Stimulated activated memory B cell treated with anti-CD40 and anti-IgM and Interleukin-4, amounts not matched to agents 10 μg/mL and 1 μg/mL and 100 μg/mL, for 72 hours (primary cell): ENCODE results near the gene ANXA11.
"Not testable (repeated sequence)": the region's sequence is repeated elsewhere in the genome, so short reads cannot be mapped to it uniquely, and the experiment has no call there.

Experiments used
- ATAC-seq: fragments of 150-1000 bp; cut with Tn5 transposase; 2 replicates; pipeline ENCODE4 v1.10.0; 2021
- H3K27ac Mint-ChIP-seq: one replicate; pipeline ENCODE4 v1.8.0; 2022; ENCODE audit warnings: mild to moderate bottlenecking, mixed read lengths
- H3K27me3 Mint-ChIP-seq: one replicate; pipeline ENCODE4 v1.8.0; 2022; ENCODE audit warnings: mixed read lengths
- H3K36me3 Mint-ChIP-seq: one replicate; pipeline ENCODE4 v1.8.0; 2022; ENCODE audit warnings: mixed read lengths
- H3K4me1 Mint-ChIP-seq: one replicate; pipeline ENCODE4 v1.8.0; 2022; ENCODE audit warnings: mixed read lengths
- H3K4me3 Mint-ChIP-seq: one replicate; pipeline ENCODE4 v1.8.0; 2022; ENCODE audit warnings: mild to moderate bottlenecking, moderate library complexity, mixed read lengths
- H3K9me3 Mint-ChIP-seq: one replicate; pipeline ENCODE4 v1.8.0; 2022; ENCODE audit warnings: mixed read lengths

Gene ANXA11

DNA sequence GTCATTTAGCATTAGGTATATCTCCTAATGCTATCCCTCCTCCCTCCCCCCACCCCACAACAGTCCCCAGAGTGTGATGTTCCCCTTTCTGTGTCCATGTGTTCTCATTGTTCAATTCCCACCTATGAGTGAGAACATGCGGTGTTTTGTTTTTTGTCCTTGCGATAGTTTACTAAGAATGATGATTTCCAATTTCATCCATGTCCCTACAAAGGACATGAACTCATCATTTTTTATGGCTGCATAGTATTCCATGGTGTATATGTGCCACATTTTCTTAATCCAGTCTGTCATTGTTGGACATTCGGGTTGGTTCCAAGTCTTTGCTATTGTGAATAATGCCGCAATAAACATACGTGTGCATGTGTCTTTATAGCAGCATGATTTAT is 17.7 kb upstream of the ANXA11 start:
- not testable (repeated sequence) for H3K27me3 Mint-ChIP-seq, ATAC-seq, H3K27ac Mint-ChIP-seq

DNA sequence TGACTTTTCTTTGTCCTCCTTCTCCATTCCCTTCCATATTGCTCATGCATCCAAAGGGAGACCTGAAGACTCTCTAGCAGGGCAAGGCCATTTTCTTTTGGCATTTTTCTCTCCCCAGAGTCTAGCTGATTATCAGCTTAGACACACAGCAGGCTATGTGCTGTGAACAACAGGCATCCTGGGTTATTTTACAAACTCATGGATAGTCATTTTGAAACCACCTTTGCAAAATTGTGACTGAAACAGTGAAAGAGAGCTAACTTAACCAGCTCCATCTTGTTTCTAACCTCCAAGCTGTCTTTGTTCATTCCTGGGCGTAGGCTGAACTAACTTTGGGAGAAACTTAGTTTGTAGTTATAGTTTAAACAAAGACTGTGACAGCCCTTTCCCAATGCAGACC is 13.5 kb upstream of the ANXA11 start:
- ATAC-seq, result peak; percentile 79
- H3K27ac Mint-ChIP-seq, H3K36me3 Mint-ChIP-seq, H3K4me1 Mint-ChIP-seq, H3K4me3 Mint-ChIP-seq, H3K27me3 Mint-ChIP-seq, H3K9me3 Mint-ChIP-seq: not testable (repeated sequence)

More for the DNA sequence above, 17.7 kb upstream of the ANXA11 start:
- not testable (repeated sequence) for H3K4me3 Mint-ChIP-seq, H3K9me3 Mint-ChIP-seq, H3K36me3 Mint-ChIP-seq
- peaks cover 13% of the 10 kb centered on the region for H3K4me1 Mint-ChIP-seq

DNA sequence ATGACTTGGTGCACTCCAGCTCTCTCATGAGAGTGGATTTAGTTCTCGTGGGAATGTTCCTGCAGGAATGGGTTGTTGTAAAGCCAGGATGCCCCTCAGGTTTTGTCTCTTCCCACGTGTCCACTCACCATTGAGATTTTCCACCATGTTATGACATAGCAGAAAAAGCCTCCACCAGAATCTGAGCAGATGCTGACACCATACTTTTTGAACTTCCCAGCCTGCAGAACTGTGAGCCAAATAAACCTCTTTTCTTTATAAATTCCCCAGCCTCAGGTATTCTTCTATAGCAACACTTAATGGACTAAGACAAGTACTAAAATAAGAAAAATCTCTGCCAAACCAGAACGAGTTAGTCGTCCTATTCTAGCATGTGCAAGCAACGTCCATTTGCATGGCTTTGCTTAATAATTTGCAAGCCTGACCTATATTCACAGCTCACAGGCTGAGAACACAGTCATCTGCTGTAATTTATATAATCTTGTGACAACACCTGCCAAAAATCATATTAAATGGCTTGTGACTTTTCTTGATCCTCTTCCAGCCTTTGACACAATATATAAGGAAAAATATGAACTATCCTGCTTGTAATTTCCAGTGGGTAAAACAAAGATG is 9.1 kb upstream of the ANXA11 start:
- not testable (repeated sequence) for H3K9me3 Mint-ChIP-seq, H3K27ac Mint-ChIP-seq

DNA sequence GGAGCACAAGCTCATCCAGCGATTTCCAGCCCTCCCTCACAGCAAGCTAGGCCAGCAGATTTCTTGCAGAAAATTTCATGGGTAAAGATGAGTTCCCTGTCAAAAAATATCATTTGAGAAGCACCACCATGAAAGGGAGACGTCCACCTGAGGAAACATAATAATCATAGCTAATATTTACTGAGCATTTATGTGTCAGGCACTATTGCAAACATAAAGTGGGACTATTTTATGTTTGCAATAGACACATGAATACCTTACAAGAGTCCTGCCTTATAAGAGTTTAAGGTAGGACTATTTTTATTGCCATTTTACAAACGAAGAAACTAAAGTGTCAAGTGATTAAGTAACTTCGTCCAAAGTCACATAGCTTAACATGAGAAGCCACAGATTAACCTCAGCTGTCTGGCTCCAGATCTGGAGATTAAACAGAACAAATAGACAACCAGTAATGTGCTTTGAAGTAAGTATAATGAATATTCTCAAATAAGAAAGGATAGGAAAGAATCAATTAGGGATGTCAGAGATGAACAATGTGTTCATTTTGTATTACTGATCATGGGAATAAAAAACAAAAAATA is 7.3 kb upstream of the ANXA11 start:
- H3K27me3 Mint-ChIP-seq, H3K4me1 Mint-ChIP-seq, H3K27ac Mint-ChIP-seq, H3K4me3 Mint-ChIP-seq, H3K36me3 Mint-ChIP-seq, H3K9me3 Mint-ChIP-seq, ATAC-seq: not testable (repeated sequence)

More for the DNA sequence above, 9.1 kb upstream of the ANXA11 start:
- H3K4me3 Mint-ChIP-seq, H3K27me3 Mint-ChIP-seq, H3K4me1 Mint-ChIP-seq, ATAC-seq, H3K36me3 Mint-ChIP-seq: not testable (repeated sequence)

DNA sequence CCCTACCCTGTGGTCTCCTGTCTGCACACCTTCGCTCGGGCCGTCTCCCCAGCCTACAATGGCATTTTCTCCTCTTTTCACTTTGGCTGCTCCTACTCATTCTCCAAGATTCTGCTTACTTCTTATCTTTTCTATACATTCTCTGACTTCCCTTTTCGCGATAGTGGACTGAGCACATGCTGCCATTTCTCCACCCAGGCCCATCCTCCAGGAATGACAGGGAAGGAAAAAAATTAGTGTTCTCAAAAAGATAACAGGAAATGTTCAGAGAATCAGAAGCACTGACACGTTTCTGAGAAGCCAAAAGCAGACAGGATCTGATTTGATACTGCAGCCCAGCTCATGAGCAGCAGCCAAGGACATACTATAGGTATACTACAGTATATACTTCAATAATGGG is 6.4 kb upstream of the ANXA11 start:
- Mint-ChIP-seq H3K4me1 (no peaks in the 10 kb centered on the region), H3K36me3 (no peaks in the 10 kb centered on the region), H3K27me3 (no peaks in the 10 kb centered on the region), H3K27ac (no peak overlapping the region), H3K9me3 (no peaks in the 10 kb centered on the region), H3K4me3 (no peak overlapping the region)
- ATAC-seq, result no peak

- Mint-ChIP-seq H3K4me3 (no peak overlapping the region), H3K27me3 (no peaks in the 10 kb centered on the region), H3K4me1 (peaks cover 7% of the 10 kb centered on the region), H3K27ac (no peak overlapping the region), H3K36me3 (no peaks in the 10 kb centered on the region), H3K9me3 (no peaks in the 10 kb centered on the region)
- ATAC-seq, result no peak
Measured at GRCh38 chr10:80210259-80210658, 4.9 kb upstream of the ANXA11 start.

GRCh38 chr10:80207768-80208370 is 2.5 kb upstream of the ANXA11 start:
- H3K27ac Mint-ChIP-seq, result no peak overlapping the region
- H3K4me3 Mint-ChIP-seq, result no peak overlapping the region
- H3K4me1 Mint-ChIP-seq, result peaks cover 24% of the 10 kb centered on the region

DNA sequence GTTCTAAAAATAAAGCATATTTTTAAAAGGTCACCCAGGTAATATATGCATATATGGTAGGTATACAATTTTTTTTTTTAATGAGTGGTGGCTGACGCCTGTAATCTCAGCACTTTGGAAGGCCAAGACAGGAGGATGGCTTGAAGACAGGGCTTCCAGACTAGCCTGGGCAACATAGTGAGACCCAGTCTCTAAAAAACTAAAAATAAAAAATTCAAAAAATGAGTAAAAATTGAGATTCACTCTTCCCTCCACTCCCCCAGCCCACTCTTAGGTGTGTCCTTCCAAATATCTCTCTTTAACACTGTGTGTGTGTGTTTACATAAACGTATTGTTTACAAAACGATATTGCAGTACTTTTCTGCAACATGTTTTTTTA is 929 bp upstream of the ANXA11 start:
- peak overlapping the region; percentile 6 for H3K4me3 Mint-ChIP-seq
- peaks cover 40% of the 10 kb centered on the region for H3K4me1 Mint-ChIP-seq
- peaks cover 13% of the 10 kb centered on the region for H3K36me3 Mint-ChIP-seq
- no peaks in the 10 kb centered on the region for H3K9me3 Mint-ChIP-seq
- no peak for ATAC-seq
- peak overlapping the region; percentile 82 for H3K27ac Mint-ChIP-seq
- no peaks in the 10 kb centered on the region for H3K27me3 Mint-ChIP-seq

More at GRCh38 chr10:80207768-80208370, 2.5 kb upstream of the ANXA11 start:
- Mint-ChIP-seq H3K9me3 (no peaks in the 10 kb centered on the region), H3K27me3 (no peaks in the 10 kb centered on the region), H3K36me3 (no peaks in the 10 kb centered on the region)
- no peak for ATAC-seq

DNA sequence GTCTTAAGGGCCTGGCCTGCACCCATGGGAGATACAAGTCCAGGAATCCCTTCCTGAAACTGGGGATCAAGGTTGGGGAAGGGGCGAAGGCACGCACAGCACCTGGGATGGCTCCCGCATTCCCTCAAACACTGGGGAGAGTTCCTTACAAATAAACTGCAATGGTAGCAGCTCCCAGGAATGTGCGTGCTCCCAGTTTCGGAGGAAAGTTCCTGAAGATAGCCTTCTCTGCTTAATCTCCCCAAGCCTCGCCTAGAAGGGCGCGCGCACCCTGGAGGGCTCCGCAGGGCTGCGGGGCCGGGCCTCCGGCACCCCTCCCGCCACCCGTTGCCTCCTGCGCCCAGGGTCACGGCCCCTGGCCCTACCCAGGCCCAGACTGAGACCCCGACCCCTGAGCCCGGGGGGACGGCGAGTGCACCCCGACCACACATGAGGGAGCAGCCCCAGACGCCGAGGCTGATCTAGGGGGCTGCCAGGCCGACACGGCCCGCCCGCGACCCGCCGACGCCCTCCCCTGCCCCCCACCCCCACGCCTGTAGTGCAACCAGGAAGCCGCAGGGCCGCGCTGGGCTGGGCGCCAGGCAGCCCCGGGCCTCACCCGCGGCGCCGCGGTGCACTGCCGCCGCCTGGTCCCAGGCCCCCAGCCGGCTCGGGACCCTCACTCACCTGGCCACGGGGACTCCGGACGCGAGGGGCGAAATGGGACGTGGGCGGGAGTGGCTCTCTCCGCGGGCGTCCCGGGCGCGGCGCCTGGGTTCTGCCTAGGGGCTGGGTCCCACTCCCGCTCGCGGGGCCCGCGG is 460 bp downstream of the ANXA11 start:
- H3K36me3 Mint-ChIP-seq, result peaks cover 20% of the 10 kb centered on the region
- H3K9me3 Mint-ChIP-seq, result no peaks in the 10 kb centered on the region
- H3K27me3 Mint-ChIP-seq, result no peaks in the 10 kb centered on the region
- H3K4me3 Mint-ChIP-seq, result peak overlapping the region; percentile 96
- peaks cover 51% of the 10 kb centered on the region for H3K4me1 Mint-ChIP-seq
- peak overlapping the region; percentile 82 for H3K27ac Mint-ChIP-seq
- ATAC-seq, result peak; percentile 60

GRCh38 chr10:80203835-80204676 is 1.3 kb downstream of the ANXA11 start:
- peaks cover 51% of the 10 kb centered on the region for H3K4me1 Mint-ChIP-seq
- H3K4me3 Mint-ChIP-seq, result peak overlapping the region; percentile 96
- no peaks in the 10 kb centered on the region for H3K9me3 Mint-ChIP-seq
- no peaks in the 10 kb centered on the region for H3K27me3 Mint-ChIP-seq
- H3K36me3 Mint-ChIP-seq, result peaks cover 20% of the 10 kb centered on the region
- H3K27ac Mint-ChIP-seq, result peak overlapping the region; percentile 82
- ATAC-seq, result peak; percentile 31

DNA sequence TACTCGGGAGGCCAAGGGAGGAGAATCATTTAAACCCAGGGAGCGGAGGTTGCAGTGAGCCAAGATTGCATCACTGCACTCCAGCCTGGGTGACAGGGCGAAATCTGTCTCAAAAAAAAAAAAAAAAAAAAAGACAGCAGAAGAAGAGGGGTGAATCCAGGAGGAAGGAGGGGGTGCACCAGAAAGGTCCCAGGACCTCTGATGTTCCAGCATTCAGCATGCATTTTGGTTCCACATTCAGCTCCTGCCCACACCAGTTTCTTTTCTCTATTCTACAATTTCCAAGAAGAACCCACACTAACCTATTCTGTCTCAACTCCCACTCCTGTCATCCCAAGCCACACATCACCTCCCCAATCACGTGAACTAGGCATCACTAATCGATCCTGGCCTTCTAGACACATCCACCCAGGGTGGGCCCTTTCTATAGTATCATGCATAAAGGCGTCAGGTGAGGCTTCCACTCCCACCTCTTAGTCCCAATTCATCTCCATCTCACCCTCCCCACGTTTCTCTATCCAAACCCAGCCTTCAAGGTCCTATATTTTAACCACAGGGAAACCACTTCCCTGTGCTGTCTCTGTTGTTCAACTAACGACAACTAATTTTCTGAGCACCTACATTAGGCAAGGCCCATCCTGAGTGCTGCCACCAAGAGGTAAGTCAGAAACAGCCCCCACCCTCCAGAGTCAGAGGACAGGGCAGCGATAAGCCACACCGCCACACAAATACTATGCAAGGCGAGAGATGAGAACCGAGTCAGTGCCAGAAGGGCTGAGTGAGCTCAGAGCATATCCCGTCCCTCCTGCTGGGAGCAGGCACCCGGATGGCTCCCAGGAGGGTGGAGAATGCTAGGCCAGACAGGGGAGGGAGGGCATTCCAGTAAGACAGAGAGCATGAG is 2.2 kb downstream of the ANXA11 start:
- H3K9me3 Mint-ChIP-seq, result no peaks in the 10 kb centered on the region
- no peaks in the 10 kb centered on the region for H3K27me3 Mint-ChIP-seq
- H3K4me1 Mint-ChIP-seq, result peaks cover 59% of the 10 kb centered on the region
- ATAC-seq, result peak; percentile 75
- peaks cover 25% of the 10 kb centered on the region for H3K36me3 Mint-ChIP-seq
- H3K4me3 Mint-ChIP-seq, result peak overlapping the region; percentile 96
- H3K27ac Mint-ChIP-seq, result peak overlapping the region; percentile 82

GRCh38 chr10:80202530-80202929 is 2.8 kb downstream of the ANXA11 start:
- H3K4me3 Mint-ChIP-seq, result peak overlapping the region; percentile 96
- H3K9me3 Mint-ChIP-seq, H3K27me3 Mint-ChIP-seq, ATAC-seq: not testable (repeated sequence)
- H3K27ac Mint-ChIP-seq, result peak overlapping the region; percentile 82
- H3K36me3 Mint-ChIP-seq, result peaks cover 25% of the 10 kb centered on the region
- H3K4me1 Mint-ChIP-seq, result peaks cover 63% of the 10 kb centered on the region

DNA sequence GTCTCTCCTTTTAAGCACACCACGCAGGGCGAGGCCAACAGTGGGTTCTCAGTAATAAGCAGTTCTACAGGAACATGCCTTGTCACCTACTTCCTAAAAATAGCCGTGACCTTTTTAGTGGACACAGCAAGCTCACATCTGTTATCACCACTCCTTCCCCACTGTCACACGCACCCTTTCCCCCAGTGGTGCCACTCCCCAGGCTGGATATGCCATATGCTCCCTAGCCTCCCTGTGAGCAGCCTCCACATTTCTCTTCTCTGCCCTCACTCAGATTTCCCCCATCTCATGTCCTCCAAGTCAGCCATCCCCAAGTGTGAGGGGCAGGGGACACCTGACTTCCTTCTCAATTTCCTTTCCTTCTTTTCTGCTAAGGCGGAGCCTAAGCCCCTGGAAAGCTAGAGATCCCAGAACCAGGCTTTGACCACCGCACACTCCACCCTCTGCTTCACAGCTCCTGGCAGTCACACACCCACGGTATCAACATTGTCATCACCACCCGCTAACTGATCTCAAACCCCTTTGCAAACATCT is 3.7 kb downstream of the ANXA11 start:
- Mint-ChIP-seq H3K4me1 (peaks cover 72% of the 10 kb centered on the region), H3K4me3 (peak overlapping the region; percentile 96), H3K27me3 (no peaks in the 10 kb centered on the region), H3K36me3 (peaks cover 25% of the 10 kb centered on the region), H3K27ac (peak overlapping the region; percentile 82), H3K9me3 (no peaks in the 10 kb centered on the region)
- ATAC-seq, result no peak

DNA sequence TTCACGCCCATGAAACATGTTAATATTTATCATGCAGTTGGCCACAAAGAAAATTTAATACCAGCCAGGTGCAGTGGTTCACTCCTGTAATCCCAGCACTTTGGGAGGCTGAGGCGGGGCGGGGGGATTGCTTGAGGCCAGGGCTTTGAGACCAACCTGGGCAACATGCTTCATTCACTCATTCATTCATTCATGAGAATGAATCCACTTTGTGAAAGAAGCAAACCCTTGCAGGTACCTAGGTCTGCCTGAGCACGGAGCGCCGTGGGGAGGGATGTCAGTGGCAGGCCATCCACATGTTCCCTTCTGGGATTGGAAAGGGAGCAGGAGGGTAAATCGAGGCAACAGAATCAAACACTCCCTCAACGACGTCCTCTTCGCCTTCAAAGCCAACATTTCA is 4.7 kb downstream of the ANXA11 start:
- peaks cover 30% of the 10 kb centered on the region for H3K36me3 Mint-ChIP-seq
- peak overlapping the region; percentile 96 for H3K4me3 Mint-ChIP-seq
- no peaks in the 10 kb centered on the region for H3K27me3 Mint-ChIP-seq
- peak overlapping the region; percentile 82 for H3K27ac Mint-ChIP-seq
- H3K9me3 Mint-ChIP-seq, result peaks cover 4% of the 10 kb centered on the region
- no peak for ATAC-seq
- H3K4me1 Mint-ChIP-seq, result peaks cover 76% of the 10 kb centered on the region
